HUES6 (cell line): ENCODE data around the gene IFNGR1.

Source experiments
- H3K27ac ChIP-seq: 2 replicates; pipeline ENCODE4 v1.7.0; 2013; ENCODE audit warnings: low read depth, mild to moderate bottlenecking, low read length, inconsistent platforms
- H3K27me3 ChIP-seq: 2 replicates; pipeline ENCODE4 v1.6.1; 2013; ENCODE audit warnings: low read length; ENCODE audit not compliant: control insufficient read depth, insufficient read depth
- H3K36me3 ChIP-seq: 2 replicates; pipeline ENCODE4 v1.6.1; 2013; ENCODE audit warnings: low read length; ENCODE audit not compliant: control insufficient read depth, insufficient read depth
- H3K4me1 ChIP-seq: 2 replicates; pipeline ENCODE4 v1.6.1; 2013; ENCODE audit warnings: low read length; ENCODE audit not compliant: control insufficient read depth, insufficient read depth
- H3K4me3 ChIP-seq: 2 replicates; pipeline ENCODE4 v1.5.1; 2013; ENCODE audit warnings: low read depth, low read length
- H3K9ac ChIP-seq: one replicate; pipeline ENCODE4 v1.6.1; 2013; ENCODE audit warnings: mild to moderate bottlenecking, low read length
- H3K9me3 ChIP-seq: 2 replicates; pipeline ENCODE4 v1.6.1; 2013; ENCODE audit warnings: low read depth, low read length; ENCODE audit not compliant: control insufficient read depth, insufficient read depth

Gene IFNGR1

GRCh38 chr6:137218917-137219663, at the start of gene IFNGR1:
TSS of gene IFNGR1 (minus strand) at chr6:137219385. CDS start at chr6:137219327, 58 bp downstream.
- peak within 1 kb of the TSS; percentile 98 for H3K4me3 ChIP-seq
- H3K9me3 ChIP-seq, result peaks cover 4% of the 10 kb centered on the region; the same call in 1 of the 2 replicates
- H3K27ac ChIP-seq, result peak within 1 kb of the TSS; percentile 83; the same call in 1 of the 2 replicates
- peaks cover 14% of the 10 kb centered on the region; the same call in 1 of the 2 replicates for H3K36me3 ChIP-seq
- H3K4me1 ChIP-seq, result peaks cover 21% of the 10 kb centered on the region
- no peaks in the 10 kb centered on the region for H3K27me3 ChIP-seq
- peak within 1 kb of the TSS; percentile 96 for H3K9ac ChIP-seq

GRCh38 chr6:137268911-137269310, 49.7 kb upstream of the IFNGR1 start:
- no peak overlapping the region for H3K9ac ChIP-seq
- H3K27me3 ChIP-seq, result no peaks in the 10 kb centered on the region
- no peak overlapping the region for H3K27ac ChIP-seq
- 0 out of 2 replicates have a peak, but pooled peaks cover 2% of the 10 kb centered on the region for H3K9me3 ChIP-seq
- H3K4me1 ChIP-seq, result no peaks in the 10 kb centered on the region
- H3K36me3 ChIP-seq, result no peaks in the 10 kb centered on the region
- no peak overlapping the region for H3K4me3 ChIP-seq

GRCh38 chr6:137266309-137266586, 47.1 kb upstream of the IFNGR1 start:
- H3K9ac ChIP-seq, result no peak overlapping the region
- no peak overlapping the region for H3K27ac ChIP-seq
- no peaks in the 10 kb centered on the region for H3K4me1 ChIP-seq
- H3K4me3 ChIP-seq, result no peak overlapping the region
- H3K27me3 ChIP-seq, result no peaks in the 10 kb centered on the region
- H3K9me3 ChIP-seq, result 0 out of 2 replicates have a peak, but pooled peaks cover 2% of the 10 kb centered on the region
- no peaks in the 10 kb centered on the region for H3K36me3 ChIP-seq

GRCh38 chr6:137265561-137266308, 46.5 kb upstream of the IFNGR1 start:
- Histone ChIP-seq H3K36me3 (no peaks in the 10 kb centered on the region), H3K4me3 (no peak overlapping the region), H3K27ac (no peak overlapping the region), H3K9ac (no peak overlapping the region), H3K4me1 (no peaks in the 10 kb centered on the region), H3K9me3 (0 out of 2 replicates have a peak, but pooled peaks cover 2% of the 10 kb centered on the region), H3K27me3 (no peaks in the 10 kb centered on the region)

- H3K4me3 ChIP-seq, result no peak overlapping the region
- peaks cover 4% of the 10 kb centered on the region; the same call in 1 of the 2 replicates for H3K9me3 ChIP-seq
- H3K9ac ChIP-seq, result no peak overlapping the region
- H3K27me3 ChIP-seq, result no peaks in the 10 kb centered on the region
- H3K4me1 ChIP-seq, result no peaks in the 10 kb centered on the region
- no peak overlapping the region for H3K27ac ChIP-seq
- H3K36me3 ChIP-seq, result no peaks in the 10 kb centered on the region
Observed at GRCh38 chr6:137264311-137265075, 45.3 kb upstream of the IFNGR1 start.

- H3K9me3 ChIP-seq, result peaks cover 12% of the 10 kb centered on the region
- H3K27me3 ChIP-seq, result no peaks in the 10 kb centered on the region
- H3K4me3 ChIP-seq, result no peak overlapping the region
- no peaks in the 10 kb centered on the region for H3K36me3 ChIP-seq
- H3K27ac ChIP-seq, result no peak overlapping the region
- no peaks in the 10 kb centered on the region for H3K4me1 ChIP-seq
- no peak overlapping the region for H3K9ac ChIP-seq
Observed at GRCh38 chr6:137261761-137262160, 42.6 kb upstream of the IFNGR1 start.

- Histone ChIP-seq H3K9me3 (peaks cover 14% of the 10 kb centered on the region), H3K4me3 (no peak overlapping the region), H3K27me3 (no peaks in the 10 kb centered on the region), H3K9ac (no peak overlapping the region), H3K36me3 (no peaks in the 10 kb centered on the region), H3K27ac (no peak overlapping the region), H3K4me1 (no peaks in the 10 kb centered on the region)
Observed at GRCh38 chr6:137261361-137261760, 42.2 kb upstream of the IFNGR1 start.

- Histone ChIP-seq H3K9ac (no peak overlapping the region), H3K4me1 (no peaks in the 10 kb centered on the region), H3K9me3 (peaks cover 19% of the 10 kb centered on the region), H3K27ac (no peak overlapping the region), H3K27me3 (no peaks in the 10 kb centered on the region), H3K36me3 (no peaks in the 10 kb centered on the region), H3K4me3 (no peak overlapping the region)
Observed at GRCh38 chr6:137260217-137260616, 41.0 kb upstream of the IFNGR1 start.

- H3K27ac ChIP-seq, result no peak overlapping the region
- no peaks in the 10 kb centered on the region for H3K36me3 ChIP-seq
- H3K4me1 ChIP-seq, result no peaks in the 10 kb centered on the region
- H3K9ac ChIP-seq, result no peak overlapping the region
- H3K27me3 ChIP-seq, result no peaks in the 10 kb centered on the region
- H3K9me3 ChIP-seq, result peaks cover 24% of the 10 kb centered on the region
- H3K4me3 ChIP-seq, result no peak overlapping the region
Observed at GRCh38 chr6:137259349-137259748, 40.2 kb upstream of the IFNGR1 start.

- no peaks in the 10 kb centered on the region for H3K27me3 ChIP-seq
- H3K27ac ChIP-seq, result no peak overlapping the region
- peaks cover 34% of the 10 kb centered on the region for H3K9me3 ChIP-seq
- H3K4me3 ChIP-seq, result no peak overlapping the region
- H3K36me3 ChIP-seq, result no peaks in the 10 kb centered on the region
- no peak overlapping the region for H3K9ac ChIP-seq
- no peaks in the 10 kb centered on the region for H3K4me1 ChIP-seq
Observed at GRCh38 chr6:137258170-137258569, 39.0 kb upstream of the IFNGR1 start.
